Memory B cell (primary cell): ENCODE measurements around the gene SRPX.

Experiments used
- ATAC-seq: fragments of 150-1000 bp; cut with Tn5 transposase; 2 replicates; pipeline ENCODE4 v1.10.0; 2021; ENCODE audit warnings: low read depth, mild to moderate bottlenecking, moderate library complexity
- DNase-seq, 2 donors: peaks; one replicate each; pipeline ENCODE4 v3.0.0; 2022; ENCODE audit warnings: low spot score in 2 of 2
- H3K27ac Mint-ChIP-seq: one replicate; pipeline ENCODE4 v1.8.0; 2022; ENCODE audit warnings: mild to moderate bottlenecking, moderate library complexity, mixed read lengths
- H3K27me3 Mint-ChIP-seq: one replicate; pipeline ENCODE4 v1.8.0; 2022; ENCODE audit warnings: mixed read lengths
- H3K36me3 Mint-ChIP-seq: one replicate; pipeline ENCODE4 v1.8.0; 2022; ENCODE audit warnings: mild to moderate bottlenecking, mixed read lengths
- H3K4me1 Mint-ChIP-seq: one replicate; pipeline ENCODE4 v1.8.0; 2022; ENCODE audit warnings: mixed read lengths
- H3K4me3 Mint-ChIP-seq: one replicate; pipeline ENCODE4 v1.8.0; 2022; ENCODE audit warnings: mild to moderate bottlenecking, moderate library complexity, mixed read lengths
- H3K9me3 Mint-ChIP-seq: one replicate; pipeline ENCODE4 v1.8.0; 2022; ENCODE audit warnings: mixed read lengths

Gene SRPX

DNA sequence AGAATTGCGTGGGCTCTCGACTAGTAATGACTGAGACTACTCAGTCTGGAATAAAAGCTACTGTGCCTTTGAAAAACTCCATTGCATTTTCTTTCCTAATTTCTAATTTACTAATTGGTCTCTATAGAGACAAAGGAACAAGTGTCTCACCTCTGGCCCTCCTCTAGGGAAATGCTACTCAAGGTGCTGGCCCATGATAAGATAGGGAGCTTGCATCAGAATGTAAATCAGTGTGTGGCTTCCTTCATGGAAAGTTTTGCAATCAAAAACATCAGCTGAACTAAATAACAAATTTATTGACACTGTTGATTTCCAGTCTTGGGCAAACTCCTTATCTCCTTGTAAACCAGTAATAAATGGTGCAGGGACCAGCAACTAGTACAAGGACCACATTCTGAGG lies 81.8 kb downstream of the SRPX start:
- H3K27me3 Mint-ChIP-seq: no peaks in the 10 kb centered on the region
- ATAC-seq (no peak), DNase-seq (no peak)
- H3K9me3 Mint-ChIP-seq: no peaks in the 10 kb centered on the region
- no peaks in the 10 kb centered on the region for H3K36me3 Mint-ChIP-seq
- no peak overlapping the region for H3K4me3 Mint-ChIP-seq
- H3K4me1 Mint-ChIP-seq: no peaks in the 10 kb centered on the region
- no peak overlapping the region for H3K27ac Mint-ChIP-seq

- ATAC-seq: no peak
- H3K9me3 Mint-ChIP-seq: no peaks in the 10 kb centered on the region
- no peaks in the 10 kb centered on the region for H3K36me3 Mint-ChIP-seq
- H3K4me1 Mint-ChIP-seq: no peaks in the 10 kb centered on the region
- no peak overlapping the region for H3K4me3 Mint-ChIP-seq
- no peak for DNase-seq
- no peaks in the 10 kb centered on the region for H3K27me3 Mint-ChIP-seq
- H3K27ac Mint-ChIP-seq: no peak overlapping the region
These were observed 82.3 kb downstream of the SRPX start for GRCh38 chrX:38138157-38138891.

DNA sequence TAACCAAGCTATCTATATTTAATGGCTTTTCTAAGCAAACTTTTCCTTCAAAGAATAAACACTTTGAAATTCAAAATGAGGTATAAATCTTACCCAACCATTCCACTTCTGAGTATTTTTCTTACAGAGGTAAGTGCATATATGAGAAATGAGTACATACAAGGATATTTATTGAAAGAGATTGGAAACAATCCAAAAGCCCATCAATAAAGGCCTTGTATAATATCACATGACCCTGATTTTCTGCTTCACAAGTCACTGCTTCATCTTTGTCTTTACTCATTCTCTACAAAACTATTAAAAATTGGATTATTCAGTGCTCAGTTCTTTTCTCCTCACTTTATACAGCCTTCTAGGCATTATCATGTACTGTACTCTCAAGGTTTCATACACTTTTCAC lies 91.3 kb downstream of the SRPX start:
- H3K27me3 Mint-ChIP-seq: peaks cover 3% of the 10 kb centered on the region
- DNase-seq (no peak), ATAC-seq (no peak)
- H3K36me3 Mint-ChIP-seq: no peaks in the 10 kb centered on the region
- H3K27ac Mint-ChIP-seq: no peak overlapping the region
- H3K4me3 Mint-ChIP-seq: no peak overlapping the region
- no peaks in the 10 kb centered on the region for H3K9me3 Mint-ChIP-seq
- no peaks in the 10 kb centered on the region for H3K4me1 Mint-ChIP-seq

- no peak overlapping the region for H3K4me3 Mint-ChIP-seq
- H3K9me3 Mint-ChIP-seq: no peaks in the 10 kb centered on the region
- no peak for DNase-seq
- peaks cover 3% of the 10 kb centered on the region for H3K27me3 Mint-ChIP-seq
- no peaks in the 10 kb centered on the region for H3K36me3 Mint-ChIP-seq
- no peak overlapping the region for H3K27ac Mint-ChIP-seq
- no peaks in the 10 kb centered on the region for H3K4me1 Mint-ChIP-seq
- ATAC-seq: no peak
These were observed 92.7 kb downstream of the SRPX start for GRCh38 chrX:38127961-38128360.

DNA sequence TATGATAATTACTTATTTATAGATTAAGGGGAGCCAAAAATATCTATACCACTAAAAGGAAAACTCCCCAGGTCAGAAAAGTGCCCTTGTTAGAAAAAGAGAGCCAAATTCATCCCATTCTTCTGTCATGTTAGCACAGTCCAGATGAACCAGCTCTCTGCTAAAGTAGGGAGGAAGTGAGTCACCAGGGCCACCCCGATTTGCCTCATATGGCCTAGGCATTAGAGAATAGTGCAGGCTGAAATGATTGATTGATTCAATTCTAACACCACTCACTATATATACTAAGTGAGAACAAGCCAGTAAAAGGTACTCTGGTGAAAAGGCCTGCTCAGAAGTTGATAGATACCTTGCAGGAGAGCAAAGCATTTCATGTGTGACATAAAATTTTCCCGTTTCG lies 94.5 kb downstream of the SRPX start:
- Mint-ChIP-seq H3K36me3 (no peaks in the 10 kb centered on the region), H3K9me3 (no peaks in the 10 kb centered on the region), H3K4me3 (no peak overlapping the region), H3K27me3 (peaks cover 3% of the 10 kb centered on the region), H3K4me1 (no peaks in the 10 kb centered on the region), H3K27ac (no peak overlapping the region)
- no peak for ATAC-seq
- DNase-seq: no peak

DNA sequence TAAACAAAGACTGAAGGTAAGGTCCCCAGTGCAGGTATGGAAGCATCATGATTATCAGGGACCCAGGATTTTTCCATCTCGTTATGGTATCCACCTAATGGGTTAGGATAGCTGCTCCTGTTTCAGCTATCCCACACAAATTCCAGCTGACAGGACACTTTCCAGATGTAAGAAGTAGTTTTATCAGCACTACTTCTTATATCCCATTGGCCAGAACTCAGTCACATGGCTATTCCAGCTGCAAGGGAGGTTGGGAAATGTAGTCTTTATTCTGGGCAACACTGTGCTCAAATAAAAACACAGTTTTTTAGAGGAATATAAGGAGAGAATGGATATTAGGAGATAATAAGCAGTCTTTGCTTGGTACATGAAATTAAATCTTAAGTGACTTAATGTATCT lies 96.7 kb downstream of the SRPX start:
- DNase-seq (no peak), ATAC-seq (no peak)
- no peaks in the 10 kb centered on the region for H3K4me1 Mint-ChIP-seq
- H3K9me3 Mint-ChIP-seq: no peaks in the 10 kb centered on the region
- no peak overlapping the region for H3K27ac Mint-ChIP-seq
- H3K36me3 Mint-ChIP-seq: no peaks in the 10 kb centered on the region
- H3K4me3 Mint-ChIP-seq: no peak overlapping the region
- H3K27me3 Mint-ChIP-seq: peaks cover 2% of the 10 kb centered on the region

GRCh38 chrX:38117485-38117884 lies 103.2 kb downstream of the SRPX start:
- Mint-ChIP-seq H3K27ac (no peak overlapping the region), H3K9me3 (no peaks in the 10 kb centered on the region), H3K4me3 (no peak overlapping the region), H3K4me1 (no peaks in the 10 kb centered on the region), H3K27me3 (peaks cover 2% of the 10 kb centered on the region), H3K36me3 (no peaks in the 10 kb centered on the region)
- DNase-seq (no peak), ATAC-seq (no peak)

GRCh38 chrX:38116706-38117105 lies 104.0 kb downstream of the SRPX start:
- no peaks in the 10 kb centered on the region for H3K4me1 Mint-ChIP-seq
- H3K27me3 Mint-ChIP-seq: peaks cover 2% of the 10 kb centered on the region
- ATAC-seq (no peak), DNase-seq (no peak)
- no peak overlapping the region for H3K4me3 Mint-ChIP-seq
- H3K27ac Mint-ChIP-seq: no peak overlapping the region
- no peaks in the 10 kb centered on the region for H3K9me3 Mint-ChIP-seq
- H3K36me3 Mint-ChIP-seq: no peaks in the 10 kb centered on the region

GRCh38 chrX:38112566-38112965 lies 108.1 kb downstream of the SRPX start:
- no peak for ATAC-seq
- no peaks in the 10 kb centered on the region for H3K36me3 Mint-ChIP-seq
- no peak for DNase-seq
- H3K4me3 Mint-ChIP-seq: no peak overlapping the region
- H3K9me3 Mint-ChIP-seq: no peaks in the 10 kb centered on the region
- H3K27me3 Mint-ChIP-seq: peaks cover 3% of the 10 kb centered on the region
- no peak overlapping the region for H3K27ac Mint-ChIP-seq
- no peaks in the 10 kb centered on the region for H3K4me1 Mint-ChIP-seq

GRCh38 chrX:38111196-38111595 lies 109.5 kb downstream of the SRPX start:
- H3K4me3 Mint-ChIP-seq: no peak overlapping the region
- H3K27me3 Mint-ChIP-seq: peaks cover 2% of the 10 kb centered on the region
- H3K36me3 Mint-ChIP-seq: no peaks in the 10 kb centered on the region
- H3K9me3 Mint-ChIP-seq: no peaks in the 10 kb centered on the region
- ATAC-seq (no peak), DNase-seq (no peak)
- H3K27ac Mint-ChIP-seq: no peak overlapping the region
- no peaks in the 10 kb centered on the region for H3K4me1 Mint-ChIP-seq

DNA sequence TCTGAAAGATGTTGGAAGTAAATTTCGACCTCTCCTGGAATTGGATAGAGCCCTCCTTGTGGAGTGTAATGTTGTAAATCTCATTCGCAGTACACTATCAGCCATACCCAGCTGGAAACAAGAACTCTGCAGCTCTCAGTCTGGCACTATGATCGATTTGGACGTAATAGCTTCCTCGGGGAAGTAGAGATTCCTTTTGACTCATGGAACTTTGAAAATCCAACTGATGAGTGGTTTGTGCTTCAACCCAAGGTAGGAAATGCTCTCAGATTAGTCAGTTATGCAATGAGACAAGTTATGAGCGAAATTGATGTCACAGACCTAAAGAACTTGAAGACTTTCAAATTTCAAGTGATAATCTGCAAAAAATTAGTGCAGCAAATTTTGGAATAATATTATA lies 110.4 kb downstream of the SRPX start:
- Mint-ChIP-seq H3K36me3 (no peaks in the 10 kb centered on the region), H3K27ac (no peak overlapping the region), H3K27me3 (peaks cover 2% of the 10 kb centered on the region), H3K9me3 (no peaks in the 10 kb centered on the region), H3K4me1 (no peaks in the 10 kb centered on the region), H3K4me3 (no peak overlapping the region)
- ATAC-seq (no peak), DNase-seq (no peak)

- Mint-ChIP-seq H3K27ac (no peak overlapping the region), H3K4me1 (no peaks in the 10 kb centered on the region), H3K9me3 (no peaks in the 10 kb centered on the region), H3K27me3 (peaks cover 2% of the 10 kb centered on the region), H3K4me3 (no peak overlapping the region), H3K36me3 (no peaks in the 10 kb centered on the region)
- ATAC-seq (no peak), DNase-seq (no peak)
These were observed 111.4 kb downstream of the SRPX start for GRCh38 chrX:38109042-38109898.

DNA sequence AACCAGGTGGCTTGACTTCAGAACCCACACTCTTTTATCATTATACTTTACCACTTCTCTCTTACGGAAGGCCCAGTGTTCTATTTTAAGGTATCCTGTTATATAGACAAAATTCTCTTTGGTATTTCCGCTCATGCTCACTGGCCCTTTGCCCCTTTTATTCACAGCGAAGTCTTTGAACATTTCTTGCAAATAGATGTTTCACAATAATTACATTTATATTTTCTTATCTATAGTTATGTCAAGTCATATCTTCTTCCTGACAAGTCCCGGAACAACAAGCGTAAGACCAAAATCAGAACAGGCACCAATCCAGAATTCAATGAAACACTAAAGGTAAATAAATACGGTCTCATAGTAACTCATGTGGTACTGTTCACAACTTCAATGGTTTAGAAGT lies 112.3 kb downstream of the SRPX start:
- no peaks in the 10 kb centered on the region for H3K9me3 Mint-ChIP-seq
- no peak for DNase-seq
- H3K4me1 Mint-ChIP-seq: peaks cover 2% of the 10 kb centered on the region
- peaks cover 2% of the 10 kb centered on the region for H3K27me3 Mint-ChIP-seq
- H3K27ac Mint-ChIP-seq: no peak overlapping the region
- no peak for ATAC-seq
- H3K4me3 Mint-ChIP-seq: no peak overlapping the region
- H3K36me3 Mint-ChIP-seq: no peaks in the 10 kb centered on the region

DNA sequence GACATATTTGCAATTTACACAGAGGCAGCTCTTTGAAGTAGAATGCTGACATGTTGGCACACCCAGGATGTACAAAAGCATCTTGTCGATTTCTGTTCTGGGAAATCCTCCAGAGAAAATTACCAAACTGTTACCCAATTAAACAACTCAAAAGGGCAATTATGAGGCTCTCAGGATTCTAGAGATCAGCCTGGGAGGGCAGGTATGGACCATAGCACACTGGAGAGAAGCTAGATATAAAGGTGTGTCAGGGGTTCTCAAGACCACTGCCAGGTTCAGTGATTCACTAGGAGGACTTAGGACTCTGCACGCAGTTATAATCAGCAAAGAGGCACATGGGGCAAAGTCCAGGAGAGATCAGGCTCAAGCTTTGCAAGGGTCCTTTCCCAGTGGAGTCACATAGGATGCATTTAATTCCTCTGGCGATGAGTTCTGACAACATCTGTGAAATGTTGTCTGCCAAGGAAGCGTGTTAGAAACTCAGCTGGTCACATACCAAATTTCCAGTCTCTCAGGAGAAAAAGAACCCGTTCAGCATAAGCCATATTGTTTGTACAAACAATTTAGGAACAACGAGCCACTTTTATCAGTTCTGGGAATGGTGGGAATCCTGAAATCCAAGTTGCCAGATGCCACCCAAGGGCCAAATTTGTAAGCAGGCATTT lies 113.5 kb downstream of the SRPX start:
- H3K4me3 Mint-ChIP-seq: no peak overlapping the region

More for the DNA sequence above, 113.5 kb downstream of the SRPX start:
- Mint-ChIP-seq H3K36me3 (no peaks in the 10 kb centered on the region), H3K27me3 (peaks cover 2% of the 10 kb centered on the region), H3K9me3 (no peaks in the 10 kb centered on the region), H3K27ac (no peak overlapping the region), H3K4me1 (peaks cover 2% of the 10 kb centered on the region)
- no peak for ATAC-seq
- DNase-seq: no peak
